ENCODE measurements around the gene CCDC112. TPM values are rescaled to one million over a fixed set of nuclear protein-coding genes. Genes with fewer than 3 reads are reported as not detected.

The CCDC112 gene
- total RNA-seq, 1 experiment from 2014 or later = 13.0 TPM

DNA sequence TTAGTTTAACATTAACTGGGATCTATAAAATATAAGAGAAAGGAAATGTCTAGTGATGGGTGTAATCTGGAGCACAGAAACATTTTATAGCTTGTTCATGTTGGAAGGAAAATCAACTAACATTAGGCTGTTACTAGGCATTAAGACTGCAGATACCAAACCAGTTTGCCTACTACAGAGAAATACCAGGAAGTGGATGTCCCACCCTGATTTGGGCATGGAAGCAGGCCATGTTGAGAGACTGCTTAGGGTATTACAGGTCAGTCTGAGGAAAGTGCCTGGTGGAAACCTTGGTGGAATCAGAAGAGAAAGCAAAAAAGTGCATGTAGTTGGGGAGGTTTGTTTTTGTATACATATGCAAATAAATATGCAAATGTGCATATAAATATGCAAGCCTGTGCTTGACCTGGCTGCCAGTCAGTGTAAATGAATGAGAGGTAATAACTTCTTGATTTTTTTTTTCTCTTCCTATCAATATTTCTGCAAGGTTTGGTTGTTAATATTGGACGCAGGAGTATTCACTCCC, 9.6 kb upstream of the CCDC112 start:
- H2AK5ac ChIP-seq (ENCODE audit: insufficient read length, low read length) = no peak overlapping the region
- no peak overlapping the region for H2BK5ac ChIP-seq (ENCODE audit: insufficient read length, low read length)
- H3K56ac ChIP-seq (ENCODE audit: insufficient read length, low read depth, low read length) = no peak overlapping the region
- H3K23ac ChIP-seq (ENCODE audit: insufficient read length, low read depth, low read length) = no peak overlapping the region
- WGBS (ENCODE audit: extremely low coverage, insufficient read length, low lambda C conversion rate) = no CpG with 5 or more reads among the region's 1 CpG
- TF ChIP-seq, protein P1, sequence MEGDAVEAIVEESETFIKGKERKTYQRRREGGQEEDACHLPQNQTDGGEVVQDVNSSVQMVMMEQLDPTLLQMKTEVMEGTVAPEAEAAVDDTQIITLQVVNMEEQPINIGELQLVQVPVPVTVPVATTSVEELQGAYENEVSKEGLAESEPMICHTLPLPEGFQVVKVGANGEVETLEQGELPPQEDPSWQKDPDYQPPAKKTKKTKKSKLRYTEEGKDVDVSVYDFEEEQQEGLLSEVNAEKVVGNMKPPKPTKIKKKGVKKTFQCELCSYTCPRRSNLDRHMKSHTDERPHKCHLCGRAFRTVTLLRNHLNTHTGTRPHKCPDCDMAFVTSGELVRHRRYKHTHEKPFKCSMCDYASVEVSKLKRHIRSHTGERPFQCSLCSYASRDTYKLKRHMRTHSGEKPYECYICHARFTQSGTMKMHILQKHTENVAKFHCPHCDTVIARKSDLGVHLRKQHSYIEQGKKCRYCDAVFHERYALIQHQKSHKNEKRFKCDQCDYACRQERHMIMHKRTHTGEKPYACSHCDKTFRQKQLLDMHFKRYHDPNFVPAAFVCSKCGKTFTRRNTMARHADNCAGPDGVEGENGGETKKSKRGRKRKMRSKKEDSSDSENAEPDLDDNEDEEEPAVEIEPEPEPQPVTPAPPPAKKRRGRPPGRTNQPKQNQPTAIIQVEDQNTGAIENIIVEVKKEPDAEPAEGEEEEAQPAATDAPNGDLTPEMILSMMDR (conservative IDR thresholded peaks at IDR 0.05) = no peak
- H3K9me3 Mint-ChIP-seq = peaks cover 0 to 7% of the 10 kb centered on the region in 2 experiments; a peak in 1 of 5 replicates
- no peaks in the 10 kb centered on the region for H3K79me2 ChIP-seq (ENCODE audit: insufficient read depth, low read length)
- H3K9me3 ChIP-seq (ENCODE audit: control insufficient read depth, low read depth, low read length) = no peaks in the 10 kb centered on the region
- H3K4me3 Mint-ChIP-seq = no peak overlapping the region
- no peak overlapping the region for H2BK15ac ChIP-seq (ENCODE audit: low read depth, low read length)
- no peaks in the 10 kb centered on the region; a peak in 1 of 7 replicates for H3K36me3 Mint-ChIP-seq (ENCODE audit: insufficient read depth in 1 of 3, low read depth in 3 of 3)
- H3K79me1 ChIP-seq (ENCODE audit: insufficient read depth, low read depth, low read length, poor library complexity, severe bottlenecking) = no peaks in the 10 kb centered on the region
- H3K4ac ChIP-seq (ENCODE audit: low read depth, low read length) = no peak overlapping the region
- no peaks in the 10 kb centered on the region for H3K27me3 Mint-ChIP-seq (ENCODE audit: low read depth)
- no peak overlapping the region for H3K14ac ChIP-seq (ENCODE audit: insufficient read depth, low read length)
- H3K4me1 ChIP-seq (ENCODE audit: insufficient read depth, low read length) = no peaks in the 10 kb centered on the region
- H3K4me2 ChIP-seq (ENCODE audit: insufficient read depth, insufficient read length, low read length) = no peak overlapping the region
- H3K4me1 Mint-ChIP-seq = peaks cover 5 to 8% of the 10 kb centered on the region in 2 experiments
- no peak overlapping the region for H3K18ac ChIP-seq (ENCODE audit: insufficient read length, low read depth, low read length)
- H4K8ac ChIP-seq (replicated peaks; ENCODE audit: insufficient read length, low read depth, low read length) = no peak overlapping the region
- no peaks in the 10 kb centered on the region for H4K20me1 ChIP-seq (ENCODE audit: control insufficient read depth, insufficient read depth, insufficient read length)
- no peaks in the 10 kb centered on the region for H3K23me2 ChIP-seq (ENCODE audit: insufficient read length, low read depth, low read length, poor library complexity, severe bottlenecking)
- H3T11ph ChIP-seq (ENCODE audit: low read length) = no peak overlapping the region
- no peak overlapping the region for H2BK12ac ChIP-seq (ENCODE audit: insufficient read length, low read depth, low read length)
- H3K27me3 ChIP-seq (ENCODE audit: insufficient read depth, low read length) = no peaks in the 10 kb centered on the region
- DNase-seq = no peak
- H2AFZ ChIP-seq (ENCODE audit: low read length) = no peak overlapping the region
- H2BK120ac ChIP-seq (ENCODE audit: low read depth, low read length, poor library complexity, severe bottlenecking) = no peak overlapping the region
- H4K91ac ChIP-seq (ENCODE audit: insufficient read length, low read depth, low read length) = no peak overlapping the region
- no peak overlapping the region for H2BK20ac ChIP-seq (ENCODE audit: low read depth, low read length, poor library complexity, severe bottlenecking)
- H4K5ac ChIP-seq (ENCODE audit: insufficient read length, low read depth, low read length) = no peak overlapping the region
- H3K27ac ChIP-seq (ENCODE audit: insufficient read length, low read depth, low read length) = no peak overlapping the region
- no peak overlapping the region for H3K27ac Mint-ChIP-seq
- H3K9ac ChIP-seq (ENCODE audit: extremely low read depth, insufficient read length, low read length) = no peak overlapping the region

Data from H9 (cell line).